MM.1S (cell line): ENCODE data around the gene CNTN5.

ENCODE experiments used
- EZH2 ChIP-seq: fragments of 300-600 bp; sonication (generic); optimal IDR thresholded peaks from 2 replicates; pipeline ENCODE3; 2017; ENCODE audit warnings: low read depth, mild to moderate bottlenecking, antibody characterized with exemption, low read length, mixed read lengths
- TF ChIP-seq, protein P1 (sequence below): fragments of 300-600 bp; sonication (generic); IDR thresholded peaks from 2 replicates; pipeline ENCODE4 v1.5.1; 2016; ENCODE audit warnings: antibody characterized with exemption, low read length, mixed read lengths

DNA sequence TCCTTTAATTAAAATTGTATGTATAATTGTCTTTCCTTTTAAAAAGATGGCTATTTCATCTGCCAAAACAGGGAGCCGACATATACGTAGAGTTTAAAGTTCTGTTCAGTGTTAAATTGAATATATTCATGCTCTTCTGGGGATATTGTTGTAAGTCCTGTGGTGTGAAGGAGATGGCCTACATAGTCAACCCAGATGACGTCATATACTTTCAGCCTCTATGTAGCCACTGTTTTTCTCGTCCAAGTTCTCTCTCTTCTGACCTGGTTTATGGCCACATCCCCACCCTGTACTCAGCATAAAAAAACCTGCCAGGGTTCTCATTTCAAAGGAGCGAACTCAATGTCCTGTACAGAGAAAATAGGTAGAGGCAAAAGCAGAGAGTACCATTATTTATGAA is 1156.9 kb downstream of the CNTN5 start:
- TF ChIP-seq, protein P1, sequence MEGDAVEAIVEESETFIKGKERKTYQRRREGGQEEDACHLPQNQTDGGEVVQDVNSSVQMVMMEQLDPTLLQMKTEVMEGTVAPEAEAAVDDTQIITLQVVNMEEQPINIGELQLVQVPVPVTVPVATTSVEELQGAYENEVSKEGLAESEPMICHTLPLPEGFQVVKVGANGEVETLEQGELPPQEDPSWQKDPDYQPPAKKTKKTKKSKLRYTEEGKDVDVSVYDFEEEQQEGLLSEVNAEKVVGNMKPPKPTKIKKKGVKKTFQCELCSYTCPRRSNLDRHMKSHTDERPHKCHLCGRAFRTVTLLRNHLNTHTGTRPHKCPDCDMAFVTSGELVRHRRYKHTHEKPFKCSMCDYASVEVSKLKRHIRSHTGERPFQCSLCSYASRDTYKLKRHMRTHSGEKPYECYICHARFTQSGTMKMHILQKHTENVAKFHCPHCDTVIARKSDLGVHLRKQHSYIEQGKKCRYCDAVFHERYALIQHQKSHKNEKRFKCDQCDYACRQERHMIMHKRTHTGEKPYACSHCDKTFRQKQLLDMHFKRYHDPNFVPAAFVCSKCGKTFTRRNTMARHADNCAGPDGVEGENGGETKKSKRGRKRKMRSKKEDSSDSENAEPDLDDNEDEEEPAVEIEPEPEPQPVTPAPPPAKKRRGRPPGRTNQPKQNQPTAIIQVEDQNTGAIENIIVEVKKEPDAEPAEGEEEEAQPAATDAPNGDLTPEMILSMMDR = no peak
- no peak for TF ChIP-seq EZH2
